GM19452 (cell line): Measurements from ENCODE around the gene CD72.
"Not testable (repeated sequence)": the region's sequence is repeated elsewhere in the genome, so short reads cannot be mapped to it uniquely, and the experiment has no call there.

Experiments used
- ATAC-seq: cut with Tn5 transposase; IDR thresholded peaks from one replicate; pipeline ENCODE4 v1.9.1; 2021; ENCODE audit not compliant: unreplicated experiment

The CD72 gene

DNA sequence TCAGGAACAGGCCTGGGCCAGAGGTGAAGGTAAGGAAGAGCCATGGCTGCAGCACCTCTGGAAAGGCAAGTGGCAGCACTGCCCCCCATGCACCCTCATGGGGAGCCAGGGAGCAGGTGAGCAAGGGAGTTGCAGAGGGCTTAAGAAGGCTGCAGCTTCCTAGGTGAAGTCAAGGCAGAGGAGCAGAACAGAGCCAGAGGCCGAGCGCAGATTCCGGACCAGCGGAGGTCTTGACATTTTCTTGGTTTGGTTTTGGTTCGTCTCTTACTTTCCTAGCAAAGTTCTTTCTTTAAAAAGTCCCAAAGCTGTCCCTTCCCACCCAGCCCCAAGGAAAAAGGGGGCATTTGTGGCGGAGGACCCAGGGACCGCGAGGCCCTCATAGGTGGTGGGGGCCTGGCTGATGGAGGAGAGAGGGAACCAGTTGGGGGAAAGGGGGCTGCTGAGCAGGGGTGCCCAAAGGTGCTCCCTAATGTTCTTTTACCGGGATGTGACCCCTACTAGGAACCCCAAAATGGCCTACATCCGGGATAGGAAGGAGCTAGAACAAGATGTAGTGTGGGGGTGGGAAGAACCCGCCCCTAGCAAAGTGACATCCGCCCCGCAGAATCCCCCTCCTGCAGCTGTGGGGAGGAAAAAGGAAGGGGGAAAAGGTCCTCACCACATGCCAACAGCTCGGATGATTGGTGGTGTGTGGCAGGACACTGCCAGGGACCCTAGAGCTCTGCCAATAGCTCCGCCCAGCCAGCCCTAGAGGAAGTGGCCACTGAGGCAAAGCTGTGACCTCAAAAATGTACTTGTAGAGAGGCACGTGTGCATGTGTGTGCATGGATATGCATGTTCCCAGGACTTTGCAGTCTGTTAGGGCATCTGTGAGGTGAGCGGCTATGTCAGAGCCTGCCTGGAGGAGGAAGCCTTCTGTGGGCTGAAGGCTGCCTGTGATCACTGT, 914 bp upstream of the CD72 start:
- peak; percentile 55 for ATAC-seq

DNA sequence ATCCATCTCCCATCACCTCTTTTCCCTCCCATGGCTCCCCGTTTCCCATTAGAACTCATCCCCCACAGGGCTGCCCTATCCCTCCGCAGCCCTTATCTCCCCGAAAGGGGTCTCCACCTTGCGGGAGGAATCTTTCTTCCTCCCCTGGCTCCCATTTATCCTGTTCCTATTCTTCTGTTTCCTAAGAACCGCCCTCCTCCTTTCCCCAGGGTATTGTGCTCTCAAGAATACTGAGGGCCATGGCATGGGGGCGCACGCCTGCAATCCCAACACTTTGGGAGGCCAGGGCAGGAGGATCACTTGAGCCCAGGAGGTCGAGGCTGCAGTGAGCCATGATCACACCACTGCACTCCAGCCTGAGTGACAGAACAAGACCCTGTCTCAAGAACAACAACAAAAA, 665 bp downstream of the CD72 start:
- no peak for ATAC-seq

DNA sequence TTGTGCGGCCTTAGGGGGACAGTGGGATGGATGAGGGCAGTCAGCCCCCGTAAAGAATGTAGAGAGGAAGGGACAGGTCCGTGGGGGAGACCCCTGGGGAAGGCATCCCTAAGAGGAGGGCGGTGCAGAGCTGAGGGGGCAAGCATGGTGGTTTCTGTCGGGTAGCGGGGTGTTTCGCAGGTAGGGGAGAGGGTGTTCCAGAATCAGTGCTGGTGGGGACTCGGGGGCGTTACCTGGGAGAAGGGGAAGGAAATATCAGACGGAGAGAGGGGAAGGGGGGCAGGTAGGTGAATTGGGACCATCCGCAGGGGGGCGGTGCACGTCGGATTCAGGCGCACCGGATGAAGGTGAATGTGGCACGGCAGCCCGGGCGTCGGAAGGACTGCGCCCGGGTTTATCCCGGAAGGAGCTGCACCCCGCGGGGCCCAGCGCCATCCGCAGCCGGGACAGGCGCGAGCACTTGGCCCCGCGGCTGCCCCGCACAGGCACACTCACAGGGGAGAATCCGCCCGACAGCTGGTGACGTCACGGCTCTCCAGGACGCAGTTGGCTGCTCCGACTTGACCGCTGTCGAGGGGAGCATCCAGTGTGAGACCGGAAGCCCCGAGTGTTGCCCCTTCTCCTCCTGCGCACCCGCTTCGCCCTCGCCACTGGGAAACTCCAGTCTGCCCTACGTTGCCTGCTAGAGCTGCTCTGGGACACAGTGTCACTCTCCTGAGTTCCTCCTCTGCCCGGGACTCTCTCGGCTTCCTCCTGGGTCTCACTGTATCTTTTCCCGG, 1.3 kb downstream of the CD72 start:
- no peak for ATAC-seq

DNA sequence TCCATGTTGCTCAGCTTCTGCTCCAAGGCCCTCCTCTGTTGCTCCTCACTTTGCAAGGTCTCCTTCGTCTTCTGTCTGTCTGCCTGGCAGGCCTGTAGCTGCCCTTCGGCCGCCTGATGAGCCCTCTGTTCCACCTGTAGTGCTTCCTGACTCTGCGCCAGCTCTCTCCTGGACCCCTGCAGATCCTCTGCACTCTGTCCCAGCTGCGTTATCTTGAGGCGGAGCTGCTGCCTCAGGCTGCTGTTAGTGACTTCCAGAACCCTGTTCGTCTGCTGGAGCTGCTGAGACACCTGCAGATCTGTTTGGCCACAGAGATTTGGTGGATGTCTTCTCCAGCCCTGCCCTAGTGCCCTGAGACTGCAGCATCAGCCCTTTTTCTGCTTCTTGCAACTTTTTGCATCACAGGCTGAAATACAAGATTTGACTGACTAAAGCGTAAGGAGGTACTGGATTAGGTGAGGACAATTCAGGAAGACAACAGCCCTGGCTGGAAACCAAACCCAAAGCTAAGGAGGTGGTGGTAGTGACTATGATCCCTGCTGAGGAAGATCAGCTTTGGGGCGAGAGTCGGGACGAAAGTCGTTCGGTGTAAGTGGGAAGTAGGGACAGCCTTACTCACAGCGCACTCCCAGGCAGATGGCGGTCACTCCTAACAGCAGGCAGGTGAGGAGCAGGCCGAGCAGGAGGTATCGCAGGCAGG, 2.1 kb downstream of the CD72 start:
- ATAC-seq: no peak

DNA sequence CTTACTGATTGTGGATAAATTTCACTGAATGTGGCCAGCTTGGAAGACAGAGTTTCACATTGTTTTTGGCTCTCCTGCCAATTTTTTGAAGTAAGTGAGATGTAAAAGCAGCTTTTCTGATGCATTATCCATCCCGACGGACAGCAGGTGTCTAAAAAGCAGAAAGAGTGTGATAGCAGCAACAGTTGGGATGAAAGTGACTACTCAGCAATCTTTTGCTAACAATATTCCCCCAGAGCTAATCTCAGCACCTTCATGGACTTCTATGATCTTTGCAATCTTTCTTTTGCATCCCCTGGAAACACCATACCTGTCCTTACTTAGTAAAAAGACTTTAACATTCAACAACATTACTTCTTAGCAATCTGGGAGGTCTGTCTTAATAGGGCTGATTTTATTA, 5.4 kb downstream of the CD72 start:
- no peak for ATAC-seq

DNA sequence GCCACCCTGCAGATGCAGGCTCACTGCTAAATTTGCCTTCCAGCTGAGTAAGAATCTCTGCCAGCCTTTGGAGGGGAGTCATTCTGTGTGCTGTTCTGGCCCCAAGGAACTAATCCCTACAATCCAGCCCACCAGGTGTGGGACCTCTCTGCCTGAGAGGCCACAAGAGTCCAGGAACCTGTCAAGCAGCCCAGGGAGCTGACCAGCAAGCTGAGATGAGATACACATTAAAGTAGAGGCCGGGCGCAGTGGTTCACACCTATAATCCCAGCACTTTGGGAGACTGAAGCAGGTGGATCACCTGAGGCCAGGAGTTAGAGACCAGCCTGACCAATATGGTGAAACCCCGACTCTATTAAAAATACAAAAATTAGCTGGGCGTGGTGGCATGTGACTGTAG, 6.1 kb downstream of the CD72 start:
- ATAC-seq: not testable (repeated sequence)

DNA sequence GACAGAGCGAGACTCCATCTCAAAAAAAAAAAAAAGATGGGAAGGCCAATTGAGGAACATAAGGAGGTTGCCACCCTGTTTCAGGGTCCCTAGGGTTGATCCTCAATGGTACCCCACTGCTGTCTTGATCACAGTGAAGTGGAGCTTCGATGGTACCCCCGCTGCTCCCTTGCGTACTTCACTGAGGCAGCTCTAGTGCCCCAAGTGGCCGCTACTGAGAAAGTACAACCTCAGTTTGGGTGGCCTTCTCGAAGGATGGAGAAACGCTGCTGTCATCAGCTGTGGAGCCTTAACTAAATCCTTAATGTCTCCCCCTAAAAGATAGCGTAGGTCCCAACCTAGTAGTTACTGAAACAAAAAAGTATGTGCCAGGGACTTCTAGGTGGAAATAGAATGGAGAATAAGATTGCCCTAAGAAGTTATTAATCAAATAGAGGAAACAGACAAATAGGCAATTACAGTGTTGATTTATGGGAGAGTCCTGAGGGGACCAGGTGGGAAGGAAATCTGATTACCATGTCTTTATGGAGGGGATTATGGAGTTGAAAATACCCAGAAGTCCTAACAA, 6.9 kb downstream of the CD72 start:
- ATAC-seq: no peak

DNA sequence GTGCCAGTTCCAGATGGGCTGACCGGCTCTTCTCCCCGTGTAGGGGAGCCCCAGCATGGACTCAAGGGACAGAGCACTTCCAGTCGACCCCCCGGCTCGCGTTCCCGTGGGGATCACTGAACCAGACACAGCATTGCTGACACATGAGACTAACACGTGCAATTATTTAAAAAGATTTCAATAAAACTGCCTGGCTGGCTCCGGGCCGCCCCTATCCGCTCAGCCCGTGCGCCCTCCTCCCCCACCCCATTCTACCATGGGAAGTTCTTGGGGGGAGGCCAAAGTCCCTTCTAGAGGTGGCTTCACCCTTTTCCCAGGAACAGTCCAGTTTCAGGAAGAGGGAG, 8.4 kb downstream of the CD72 start:
- no peak for ATAC-seq

DNA sequence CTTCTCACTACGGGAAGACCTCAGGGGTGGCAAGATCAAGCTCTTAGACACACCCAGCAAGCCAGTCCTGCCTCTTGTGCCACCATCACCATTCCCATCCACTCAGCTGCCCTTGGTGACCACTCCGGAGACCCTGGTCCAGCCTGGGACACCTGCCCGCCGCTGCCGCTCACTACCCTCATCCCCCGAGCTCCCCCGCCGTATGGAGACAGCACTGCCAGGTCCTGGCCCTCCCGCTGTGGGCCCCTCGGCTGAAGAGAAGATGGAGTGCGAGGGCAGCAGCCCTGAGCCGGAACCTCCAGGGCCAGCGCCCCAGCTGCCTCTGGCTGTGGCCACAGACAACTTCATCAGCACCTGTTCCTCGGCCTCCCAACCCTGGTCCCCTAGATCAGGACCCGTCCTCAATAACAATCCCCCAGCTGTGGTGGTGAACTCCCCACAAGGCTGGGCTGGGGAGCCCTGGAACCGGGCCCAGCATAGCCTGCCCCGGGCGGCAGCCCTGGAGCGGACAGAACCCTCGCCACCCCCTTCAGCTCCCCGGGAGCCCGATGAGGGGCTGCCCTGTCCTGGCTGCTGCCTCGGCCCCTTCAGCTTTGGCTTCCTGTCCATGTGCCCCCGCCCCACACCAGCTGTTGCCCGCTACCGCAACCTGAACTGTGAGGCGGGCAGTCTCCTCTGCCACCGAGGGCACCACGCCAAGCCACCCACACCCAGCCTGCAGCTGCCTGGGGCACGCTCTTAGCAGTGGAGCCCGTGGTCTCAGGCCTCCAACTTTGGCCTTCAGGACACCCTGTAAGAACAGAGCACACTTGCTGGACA, 9.0 kb downstream of the CD72 start:
- no peak for ATAC-seq

DNA sequence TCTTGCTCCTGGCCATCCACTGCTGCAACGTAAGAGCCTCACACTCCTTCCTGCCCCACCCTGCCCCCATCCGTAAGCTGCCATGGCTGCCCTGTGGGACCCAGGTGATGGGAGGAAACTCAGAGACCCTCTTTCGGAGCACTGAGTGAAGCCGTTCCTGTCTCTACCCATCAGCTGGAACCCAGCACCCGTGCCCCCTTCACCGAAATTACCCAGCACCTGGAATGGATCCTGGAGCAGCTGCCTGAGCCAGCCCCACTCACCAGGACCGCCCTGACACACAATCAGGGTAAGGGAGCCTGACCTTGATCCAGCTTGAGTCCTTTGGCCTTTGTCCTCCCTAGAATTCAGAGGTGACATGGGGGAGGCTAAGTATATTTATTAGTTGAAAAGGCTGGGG, 10.0 kb downstream of the CD72 start:
- no peak for ATAC-seq

DNA sequence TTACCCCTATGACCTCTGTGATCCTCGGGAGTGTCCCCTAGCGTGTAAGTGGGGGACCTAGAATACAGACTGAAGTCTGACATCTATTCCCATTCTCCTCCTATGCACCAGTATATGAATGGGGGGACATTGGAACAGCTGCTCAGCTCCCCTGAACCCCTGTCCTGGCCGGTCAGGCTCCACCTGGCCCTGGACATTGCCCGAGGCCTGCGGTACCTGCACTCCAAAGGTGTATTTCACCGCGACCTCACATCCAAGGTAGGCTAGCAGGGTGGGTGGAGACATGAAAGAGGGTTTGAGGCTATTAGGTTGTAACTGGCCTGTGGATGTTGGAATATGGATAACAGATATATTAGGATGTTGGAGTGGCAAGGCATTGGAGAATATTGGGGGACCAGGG, 11.5 kb downstream of the CD72 start:
- ATAC-seq: no peak

DNA sequence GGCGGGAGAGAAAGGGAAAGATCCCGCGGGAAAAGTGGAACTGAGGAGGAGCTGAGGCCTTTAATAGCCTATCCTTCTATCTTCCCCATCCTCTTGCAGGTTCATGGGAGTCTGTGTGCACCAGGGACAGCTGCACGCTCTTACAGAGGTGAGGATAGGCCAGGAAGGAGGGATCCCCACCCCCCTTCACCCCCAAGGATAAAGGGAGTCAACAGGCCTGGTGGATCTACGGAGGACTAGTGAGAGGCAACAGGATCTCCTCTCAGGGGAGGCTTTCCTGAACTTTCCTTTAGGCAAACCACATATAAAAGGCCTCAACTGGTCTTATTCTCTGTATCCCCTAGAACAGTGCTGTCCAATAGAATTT, 12.1 kb downstream of the CD72 start:
- ATAC-seq: no peak

DNA sequence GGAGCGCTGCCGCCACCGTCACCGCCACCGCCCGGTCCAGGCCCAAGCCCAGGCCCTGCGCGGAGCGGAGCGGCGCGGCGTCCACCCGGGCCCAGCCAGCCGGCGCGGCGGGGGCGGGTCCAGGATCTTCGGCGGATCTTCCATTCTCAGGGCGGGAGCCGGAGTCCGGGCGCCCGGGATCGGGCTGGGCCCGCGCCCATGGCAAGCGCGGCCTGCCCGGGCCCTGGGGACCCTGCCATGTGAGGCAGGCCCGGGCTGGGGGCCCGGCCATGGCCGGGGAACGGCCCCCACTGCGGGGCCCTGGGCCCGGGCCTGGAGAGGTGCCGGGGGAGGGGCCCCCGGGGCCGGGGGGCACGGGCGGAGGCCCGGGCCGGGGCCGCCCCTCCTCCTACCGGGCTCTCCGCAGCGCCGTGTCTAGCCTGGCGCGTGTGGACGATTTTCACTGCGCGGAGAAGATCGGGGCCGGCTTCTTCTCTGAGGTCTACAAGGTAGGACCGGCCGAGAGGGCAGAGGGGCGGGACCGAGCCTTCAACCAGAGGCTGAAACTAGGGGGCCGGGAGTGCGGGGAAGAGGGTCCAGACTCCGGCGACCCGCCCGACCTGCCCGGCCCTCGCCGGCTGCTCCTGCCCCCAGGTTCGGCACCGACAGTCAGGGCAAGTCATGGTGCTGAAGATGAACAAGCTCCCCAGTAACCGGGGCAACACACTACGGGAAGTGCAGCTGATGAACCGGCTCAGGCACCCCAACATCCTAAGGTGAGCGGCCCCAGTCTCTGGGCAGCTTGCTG, 12.7 kb downstream of the CD72 start:
- peak; percentile 13 for ATAC-seq

DNA sequence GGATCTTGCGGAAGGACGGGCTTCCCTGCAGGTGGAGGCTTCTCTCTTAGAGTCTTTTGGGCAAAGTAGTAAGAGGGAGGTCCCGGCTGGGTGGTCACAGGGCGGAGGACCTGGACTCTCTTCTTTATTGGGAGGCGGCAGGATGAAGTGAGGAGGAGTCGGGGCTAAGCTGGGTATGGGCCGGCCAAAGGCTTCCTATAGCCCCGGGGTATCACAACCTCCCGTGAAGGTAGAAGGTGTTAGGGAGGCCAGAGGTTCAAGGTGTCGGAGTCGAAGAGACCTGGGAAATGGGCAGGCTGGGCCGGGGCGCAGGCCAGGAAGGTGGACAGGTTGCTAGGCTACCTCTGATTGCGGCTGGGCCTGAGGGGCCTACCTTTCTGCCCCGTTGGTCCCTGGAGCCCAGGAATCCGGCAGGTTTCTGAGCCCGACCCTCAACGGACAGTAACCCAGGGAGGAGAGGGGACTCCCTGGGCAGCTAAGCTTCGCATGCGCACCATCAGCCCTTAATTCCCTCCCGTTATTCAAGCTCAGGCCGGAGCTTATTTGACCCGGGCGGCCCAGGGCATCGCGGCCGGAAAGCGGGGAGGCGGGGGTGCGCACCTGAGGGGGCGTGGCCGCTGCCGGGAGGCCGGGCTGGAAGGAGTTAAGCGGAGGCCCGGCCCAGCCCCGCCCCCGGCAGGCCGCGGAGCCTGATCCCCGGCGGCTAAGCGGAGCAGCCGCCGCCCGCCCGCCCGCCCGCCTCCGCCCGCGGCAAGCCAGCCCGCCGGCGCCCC, 13.4 kb downstream of the CD72 start, which contains the start of gene TESK1:
TSS of gene TESK1 (plus strand) at position 685 of the 773 bp plus-strand sequence. CDS start 358 bp downstream, outside the sequence.
- ATAC-seq: peak; percentile 52

DNA sequence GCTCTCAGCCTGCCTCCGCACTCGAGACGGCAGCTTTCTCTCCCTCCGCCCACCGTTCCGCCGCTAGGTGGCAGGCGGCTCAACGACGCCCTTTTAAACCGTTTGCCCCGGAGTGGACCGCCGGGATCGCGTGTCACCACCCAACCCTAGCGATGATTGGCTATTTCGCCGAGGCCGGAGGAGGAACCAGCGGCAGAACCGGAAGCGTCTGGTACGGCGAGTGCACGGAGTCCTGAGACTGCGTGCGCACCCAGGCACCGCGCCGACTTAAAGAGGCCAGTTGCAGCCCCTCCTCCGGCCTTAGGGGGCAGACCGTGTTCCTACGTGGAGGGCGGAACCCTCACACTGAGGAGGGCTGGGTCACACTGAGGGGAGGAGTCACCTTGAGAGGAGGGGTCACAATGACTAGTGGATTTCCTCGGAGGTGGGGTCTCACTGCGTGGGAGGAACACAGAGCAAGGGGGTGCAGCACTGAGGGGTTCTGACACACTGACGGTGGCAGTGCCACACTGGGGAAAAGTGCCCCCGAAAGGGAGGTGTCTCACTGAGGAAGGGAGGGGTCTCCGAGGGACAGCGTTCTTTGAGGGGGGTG, 14.1 kb downstream of the CD72 start:
- peak; percentile 88 for ATAC-seq

DNA sequence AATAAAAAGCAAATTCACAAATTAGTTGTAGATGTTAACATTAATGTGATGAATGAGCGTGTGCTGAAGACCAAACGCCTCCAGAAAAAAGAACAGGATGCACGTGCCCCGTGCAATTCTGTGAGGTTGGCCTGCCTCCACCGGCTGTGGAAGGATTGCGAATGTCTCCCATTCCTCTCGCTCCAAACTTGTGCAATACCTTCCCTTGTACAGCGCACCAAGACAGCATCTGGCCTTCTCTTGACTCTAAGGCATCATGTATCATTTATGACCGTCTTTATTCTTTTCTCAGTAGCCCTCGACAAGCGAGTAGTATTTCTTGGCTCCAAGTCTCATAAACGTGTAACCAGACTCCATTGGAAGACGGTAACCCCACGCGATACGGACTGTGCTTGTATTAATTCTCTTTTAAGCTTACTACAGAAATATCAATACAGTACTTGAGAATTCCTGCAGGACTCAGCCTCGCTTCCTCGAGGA, 14.7 kb downstream of the CD72 start:
- no peak for ATAC-seq

DNA sequence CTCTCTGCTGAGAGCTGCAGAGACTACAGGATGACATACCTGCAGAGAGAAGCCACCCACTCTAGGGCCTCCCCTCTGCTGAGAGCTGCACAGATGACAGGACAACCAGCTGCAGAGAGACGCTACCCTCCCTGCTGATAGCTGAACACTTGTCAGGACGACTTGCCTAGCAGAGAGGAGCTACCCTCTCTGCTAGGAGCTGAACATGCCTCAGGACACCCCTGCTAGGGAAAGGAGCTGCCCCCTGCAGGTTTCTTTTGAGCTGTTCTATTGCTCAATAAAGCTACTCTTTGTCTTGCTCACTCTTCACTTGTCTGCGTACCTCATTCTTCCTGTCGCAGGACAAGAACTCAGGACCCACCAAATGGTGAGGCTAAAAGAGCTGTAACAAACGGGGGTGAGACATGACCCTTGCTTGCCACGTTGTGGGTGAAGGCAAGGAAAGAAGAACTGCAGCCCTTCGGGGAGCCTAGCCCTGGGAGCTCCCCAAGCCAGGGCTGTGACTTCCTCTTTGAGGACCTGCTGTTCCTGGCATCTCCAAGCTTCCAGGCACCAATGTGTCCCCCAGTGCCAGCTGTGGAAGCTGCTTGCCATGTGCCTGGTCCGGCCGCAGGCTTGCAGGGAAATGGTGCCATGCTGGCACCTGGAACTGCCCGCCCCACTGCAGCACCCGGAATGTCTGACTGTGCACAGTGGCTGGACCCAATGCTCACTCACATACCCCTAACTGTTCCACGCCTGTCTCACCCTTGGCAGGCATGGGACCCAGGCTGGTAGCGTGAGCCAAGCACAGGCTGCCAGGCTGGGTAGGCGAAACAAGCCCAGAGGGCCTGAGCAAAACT, 18.2 kb downstream of the CD72 start:
- no peak for ATAC-seq
